Activated T-cell treated with anti-CD3 and anti-CD28 coated beads for 24 hours (primary cell): ENCODE measurements around the gene KLHL33.

Experiments used
- DNase-seq: peaks from one replicate; pipeline ENCODE4 v3.0.0-alpha.2; 2020; ENCODE audit warnings: low read depth

Gene KLHL33, protein sequence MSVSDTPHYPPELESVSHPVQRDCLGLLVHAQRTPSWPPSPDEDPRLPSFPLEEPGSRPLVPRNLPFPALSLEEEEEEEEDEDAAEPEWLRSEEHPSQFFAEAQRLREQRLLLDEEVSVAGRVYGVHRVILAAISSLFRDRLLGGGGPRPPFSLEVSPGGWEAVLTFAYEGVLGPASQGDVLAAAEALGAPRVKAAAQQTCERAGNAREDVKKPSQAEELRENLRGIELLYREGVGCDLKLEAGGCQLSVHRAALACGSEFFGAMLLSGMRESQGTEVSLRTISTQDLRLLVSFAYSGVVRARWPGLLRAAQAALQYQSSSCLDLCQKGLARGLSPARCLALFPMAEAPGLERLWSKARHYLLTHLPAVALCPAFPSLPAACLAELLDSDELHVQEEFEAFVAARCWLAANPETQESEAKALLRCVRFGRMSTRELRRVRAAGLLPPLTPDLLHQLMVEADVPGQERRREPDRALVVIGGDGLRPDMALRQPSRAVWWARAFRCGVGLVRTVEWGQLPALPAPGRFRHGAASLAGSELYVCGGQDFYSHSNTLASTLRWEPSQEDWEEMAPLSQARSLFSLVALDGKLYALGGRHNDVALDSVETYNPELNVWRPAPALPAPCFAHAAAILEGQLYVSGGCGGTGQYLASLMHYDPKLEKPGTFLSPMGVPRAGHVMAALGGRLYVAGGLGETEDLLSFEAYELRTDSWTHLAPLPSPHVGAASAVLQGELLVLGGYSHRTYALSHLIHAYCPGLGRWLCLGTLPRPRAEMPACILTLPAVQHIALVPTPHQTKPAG

GRCh38 chr14:20435582-20436362 is at the start of gene KLHL33:
Gene KLHL33 (minus strand): TSS chr14:20436166. CDS start chr14:20435811, 355 bp downstream.
- DNase-seq: no peak

DNA sequence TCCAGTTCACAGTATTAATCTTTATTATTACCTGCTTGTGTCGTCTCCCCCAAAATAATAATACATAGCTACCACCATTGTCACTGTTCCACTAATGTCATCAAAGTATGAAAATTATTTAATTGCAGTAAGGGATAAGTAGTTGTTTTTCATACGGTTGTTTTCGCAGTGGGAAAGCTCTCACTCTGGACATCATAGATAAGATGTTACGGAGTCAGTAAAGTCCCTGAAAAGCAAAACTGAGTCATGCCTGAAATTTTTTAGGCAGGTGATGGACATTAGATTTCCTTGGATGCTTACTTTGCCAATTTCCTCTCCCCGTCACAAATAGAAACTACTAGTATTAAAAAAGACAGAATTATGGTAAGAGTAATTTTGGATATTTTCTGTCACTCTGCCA is 46.4 kb upstream of the KLHL33 start:
- no peak for DNase-seq

GRCh38 chr14:20478894-20479293 is 42.9 kb upstream of the KLHL33 start:
- DNase-seq: no peak

DNA sequence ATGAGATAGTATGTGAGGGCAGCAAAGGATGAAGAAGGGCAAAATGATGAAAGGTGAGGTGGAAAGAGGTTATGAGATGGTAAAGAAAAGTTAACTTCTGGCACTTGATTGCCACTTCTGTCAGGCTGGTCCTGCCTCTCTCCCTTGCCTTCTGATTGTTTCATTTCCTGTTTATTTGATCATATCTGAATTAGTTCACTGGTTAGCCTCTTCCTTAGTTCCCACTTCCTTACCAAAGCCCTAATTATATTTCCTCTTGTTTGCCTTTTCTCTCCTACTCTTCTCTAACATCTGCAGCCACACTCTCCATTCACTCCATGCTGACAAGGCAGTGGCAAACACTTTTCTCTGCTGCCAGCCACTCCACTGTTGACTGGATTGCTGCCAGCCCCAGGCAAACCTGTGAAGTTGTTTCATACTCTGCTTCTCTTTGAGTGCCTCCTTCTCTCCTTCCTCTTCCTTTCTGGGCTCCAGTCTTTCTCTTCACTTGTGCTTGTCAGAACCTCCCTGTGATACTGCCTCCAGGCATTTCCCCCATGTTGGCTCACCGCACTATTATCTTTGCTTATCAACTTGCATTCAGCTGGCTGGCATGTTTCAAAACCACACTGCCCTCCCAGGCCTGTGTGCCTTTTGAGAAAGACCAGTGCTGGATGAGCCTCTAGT is 41.4 kb upstream of the KLHL33 start:
- no peak for DNase-seq

GRCh38 chr14:20476776-20477175 is 40.8 kb upstream of the KLHL33 start:
- DNase-seq: no peak

GRCh38 chr14:20472536-20473169 is 36.7 kb upstream of the KLHL33 start:
- no peak for DNase-seq

GRCh38 chr14:20470603-20470901 is 34.6 kb upstream of the KLHL33 start:
- DNase-seq: no peak

DNA sequence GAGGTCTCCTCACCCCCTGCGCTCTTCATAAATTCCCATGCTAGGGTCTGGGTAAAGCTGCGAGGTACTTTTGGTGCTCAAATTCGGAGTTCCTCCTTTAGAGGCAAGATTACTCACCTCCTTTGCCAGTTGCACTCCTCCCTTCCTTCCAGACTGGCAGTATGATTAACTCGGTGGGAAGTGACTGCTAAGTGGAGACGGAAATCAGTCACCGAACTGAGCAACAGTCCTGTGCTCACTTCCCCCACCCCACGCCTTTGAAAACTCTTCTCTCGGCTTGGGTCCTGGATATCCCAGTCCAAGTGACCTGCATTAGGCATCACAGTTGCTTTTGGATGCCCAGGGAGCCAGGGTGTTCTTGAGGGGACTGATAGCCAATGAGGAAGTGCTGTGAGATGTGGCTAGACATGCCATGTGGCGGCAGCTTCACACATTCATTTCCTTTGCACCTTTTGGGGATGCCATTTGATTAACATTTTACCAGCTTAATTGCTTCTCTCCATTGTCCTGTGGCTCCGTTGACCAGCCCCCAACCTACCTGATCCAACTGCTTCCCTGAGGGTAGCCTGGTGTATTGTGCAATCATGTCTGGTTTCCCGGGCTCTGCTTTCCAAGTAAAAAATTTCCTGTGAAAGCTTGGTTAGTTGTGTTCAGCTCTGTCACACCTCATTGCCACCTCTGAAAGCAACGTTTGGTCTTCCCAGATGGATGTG is 34.1 kb upstream of the KLHL33 start:
- DNase-seq: peak; percentile 60

- DNase-seq: peak; percentile 84
Measured at GRCh38 chr14:20469242-20469889, 33.4 kb upstream of the KLHL33 start, which contains the start of gene PNP. Gene PNP (plus strand): TSS chr14:20469406. CDS start chr14:20469525, 119 bp downstream.

DNA sequence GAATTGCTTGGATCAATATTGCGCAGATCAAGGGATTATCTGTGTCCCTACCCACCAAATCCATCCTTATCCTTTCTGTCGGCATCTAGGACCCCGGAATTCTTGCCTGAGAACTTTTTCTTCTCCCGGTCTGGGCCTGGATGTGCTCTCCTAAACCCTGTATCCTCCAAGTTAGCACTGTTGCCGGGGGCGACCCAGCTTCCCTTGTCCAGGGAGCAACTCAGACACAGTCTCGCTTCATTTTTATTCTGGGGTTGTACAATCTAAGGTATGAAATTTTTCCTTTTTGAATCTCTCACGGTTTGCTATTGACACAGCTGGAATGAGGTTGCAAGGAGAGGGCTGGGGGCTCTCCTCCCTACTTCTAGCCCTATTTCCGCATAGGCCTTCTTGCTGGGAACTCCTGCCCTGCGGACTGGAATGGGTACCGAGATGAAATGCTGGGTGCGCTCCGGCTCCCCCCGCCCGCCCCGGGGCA is 32.8 kb upstream of the KLHL33 start:
- no peak for DNase-seq

DNA sequence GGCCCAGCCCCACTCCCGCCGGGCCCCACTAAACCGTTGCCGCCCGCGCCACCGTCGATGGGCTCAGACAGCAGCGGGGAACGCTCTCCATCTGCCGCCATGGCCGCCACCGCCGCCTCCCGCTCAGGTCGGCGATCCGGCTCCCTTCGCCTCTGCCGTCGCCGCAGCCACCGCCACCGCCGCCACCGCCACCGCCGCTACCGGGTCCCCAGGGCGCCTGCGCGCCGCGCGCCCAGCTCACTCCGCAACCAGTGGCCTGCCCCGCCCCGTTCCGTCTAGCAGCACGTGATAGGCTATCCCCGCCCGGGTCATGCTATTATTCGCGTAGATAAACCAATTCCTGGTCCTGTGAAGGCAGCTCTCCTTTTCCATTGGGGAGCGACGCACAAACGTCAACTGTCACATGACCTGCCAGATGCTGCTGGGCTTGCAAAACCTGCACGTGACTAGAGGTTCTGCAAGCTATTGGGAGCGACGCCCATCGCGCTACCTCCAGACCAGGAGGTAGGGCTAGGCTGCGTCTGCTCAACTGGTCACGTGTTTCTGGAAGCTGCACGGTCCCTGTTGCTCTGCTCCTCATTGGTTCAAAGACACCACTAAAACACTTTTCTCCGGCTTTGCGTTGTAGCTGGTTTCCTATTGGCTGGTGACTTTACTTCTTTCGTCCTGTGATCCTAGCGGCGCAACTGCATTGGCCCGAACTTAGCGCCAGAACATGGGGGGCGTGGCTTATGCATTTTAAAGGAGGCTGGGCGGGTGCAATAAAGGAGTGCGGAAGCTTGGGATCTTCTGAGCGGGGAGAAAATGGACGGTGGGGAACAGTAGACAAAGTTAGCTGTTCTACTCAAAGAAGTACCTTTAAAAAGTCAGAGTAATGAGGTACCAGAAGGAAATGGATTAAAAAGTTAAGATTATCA is 25.5 kb upstream of the KLHL33 start, which contains the start of gene PIP4P1:
Gene PIP4P1, minus strand, starts transcription at position 210 of the 917 bp plus-strand sequence. Its CDS starts 109 bp downstream, at position 101.
- DNase-seq: peak; percentile 98

GRCh38 chr14:20460458-20461224 is 24.7 kb upstream of the KLHL33 start:
- DNase-seq: no peak

DNA sequence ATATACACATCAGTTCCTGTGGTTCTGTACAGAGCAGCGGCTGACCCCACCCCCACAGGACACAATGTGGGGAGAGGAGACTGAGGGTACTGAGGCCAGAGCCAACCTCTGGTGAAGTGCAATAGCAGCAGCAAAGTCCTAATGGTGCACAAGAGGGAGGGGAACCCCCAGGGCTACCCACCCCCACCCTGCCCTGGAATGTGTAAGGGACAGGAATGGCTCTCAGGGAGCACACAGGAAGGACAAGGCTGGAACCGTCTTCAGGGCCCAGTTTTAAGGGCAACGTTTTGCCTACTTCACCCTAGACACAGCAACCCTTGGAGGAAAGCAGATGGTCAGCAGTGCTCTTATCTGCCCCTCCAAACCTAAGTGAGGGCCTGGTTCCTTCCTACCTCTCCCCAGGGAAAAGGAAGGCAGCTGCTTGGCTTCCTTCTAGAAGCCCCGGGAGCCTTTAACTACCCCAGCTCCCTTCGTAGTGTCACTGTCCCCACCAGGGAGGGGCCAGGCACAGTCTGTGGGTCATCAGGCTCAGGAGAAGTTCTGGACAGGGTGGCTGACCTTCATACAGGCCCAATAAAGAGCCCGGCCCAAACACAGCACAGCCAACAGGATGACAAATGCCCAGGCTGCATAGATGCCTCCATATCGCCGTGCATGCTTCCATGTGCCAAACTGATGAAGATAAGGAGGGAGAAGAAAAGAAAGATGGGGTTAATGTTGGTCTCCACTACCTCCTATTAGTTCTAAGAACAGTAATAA is 22.2 kb upstream of the KLHL33 start:
- DNase-seq: no peak

GRCh38 chr14:20456971-20457370 is 21.0 kb upstream of the KLHL33 start:
- no peak for DNase-seq

GRCh38 chr14:20455355-20456300 is 19.7 kb upstream of the KLHL33 start:
- no peak for DNase-seq
